Measurements from ENCODE around the gene TEDC1. TPM values are rescaled to one million over a fixed set of nuclear protein-coding genes. Genes with fewer than 3 reads are reported as not detected.

Gene TEDC1
- total RNA-seq, 1 experiment from 2014 or later = 26.2 TPM

- H2BK12ac ChIP-seq (ENCODE audit: insufficient read length, low read depth, low read length) = no peak overlapping the region
- no peak for TF ChIP-seq CTCF (conservative IDR thresholded peaks at IDR 0.05)
Observed at GRCh38 chr14:105455766-105456660, 35.0 kb upstream of the TEDC1 start.

More at GRCh38 chr14:105455766-105456660, 35.0 kb upstream of the TEDC1 start:
- Histone ChIP-seq H3K27me3 (ENCODE audit: insufficient read depth, low read length) (no peaks in the 10 kb centered on the region), H4K8ac (replicated peaks; ENCODE audit: insufficient read length, low read depth, low read length) (no peak overlapping the region), H3K4me1 (ENCODE audit: insufficient read depth, low read length) (no peaks in the 10 kb centered on the region), H2AK5ac (ENCODE audit: insufficient read length, low read length) (no peak overlapping the region), H3K23ac (ENCODE audit: insufficient read length, low read depth, low read length) (no peak overlapping the region), H3K9me3 (ENCODE audit: control insufficient read depth, low read depth, low read length) (no peaks in the 10 kb centered on the region), H3K4me2 (ENCODE audit: insufficient read depth, insufficient read length, low read length) (no peak overlapping the region), H3K9ac (ENCODE audit: extremely low read depth, insufficient read length, low read length) (no peak overlapping the region), H2AFZ (ENCODE audit: low read length) (no peak overlapping the region), H3K14ac (ENCODE audit: insufficient read depth, low read length) (no peak overlapping the region), H2BK15ac (ENCODE audit: low read depth, low read length) (no peak overlapping the region), H3T11ph (ENCODE audit: low read length) (no peak overlapping the region), H4K5ac (ENCODE audit: insufficient read length, low read depth, low read length) (no peak overlapping the region), H2BK120ac (ENCODE audit: low read depth, low read length, poor library complexity, severe bottlenecking) (no peak overlapping the region), H3K27ac (ENCODE audit: insufficient read length, low read depth, low read length) (no peak overlapping the region), H3K56ac (ENCODE audit: insufficient read length, low read depth, low read length) (no peak overlapping the region), H3K18ac (ENCODE audit: insufficient read length, low read depth, low read length) (no peak overlapping the region), H3K79me1 (ENCODE audit: insufficient read depth, low read depth, low read length, poor library complexity, severe bottlenecking) (no peaks in the 10 kb centered on the region), H3K4ac (ENCODE audit: low read depth, low read length) (no peak overlapping the region), H3K23me2 (ENCODE audit: insufficient read length, low read depth, low read length, poor library complexity, severe bottlenecking) (no peaks in the 10 kb centered on the region), H4K91ac (ENCODE audit: insufficient read length, low read depth, low read length) (no peak overlapping the region), H4K20me1 (ENCODE audit: control insufficient read depth, insufficient read depth, insufficient read length) (no peaks in the 10 kb centered on the region), H2BK20ac (ENCODE audit: low read depth, low read length, poor library complexity, severe bottlenecking) (no peak overlapping the region), H3K79me2 (ENCODE audit: insufficient read depth, low read length) (no peaks in the 10 kb centered on the region), H2BK5ac (ENCODE audit: insufficient read length, low read length) (no peak overlapping the region)
- no CpG with 5 or more reads among the region's 22 CpGs for WGBS (ENCODE audit: extremely low coverage, insufficient read length, low lambda C conversion rate)
- Mint-ChIP-seq H3K27me3 (ENCODE audit: low read depth) (no peaks in the 10 kb centered on the region), H3K27ac (peak overlapping the region in 1 of 3 experiments; percentile 78; a peak in 1 of 7 replicates), H3K4me1 (no peaks in the 10 kb centered on the region), H3K4me3 (no peak overlapping the region), H3K9me3 (no peaks in the 10 kb centered on the region; a peak in 1 of 5 replicates), H3K36me3 (ENCODE audit: insufficient read depth in 1 of 3, low read depth in 3 of 3) (peaks cover 22 to 50% (median 49%) of the 10 kb centered on the region in 3 experiments; a peak in 6 of 7 replicates)
- no peak for DNase-seq

Measured in H9 (cell line).